PFSK-1 (cell line): ENCODE results near the gene PCARE.

Source experiments
- FOXP2 ChIP-seq: optimal IDR thresholded peaks from 2 replicates; pipeline ENCODE3; 2011; ENCODE audit warnings: borderline replicate concordance, control low read depth, inconsistent platforms; ENCODE audit not compliant: insufficient read depth; ENCODE audit errors: extremely low read length, extremely low read depth
- POLR2AphosphoS5 ChIP-seq: IDR thresholded peaks from 2 replicates; pipeline ENCODE4 v1.6.1; 2012; ENCODE audit warnings: low read depth, mild to moderate bottlenecking, control low read depth, low read length, moderate library complexity
- REST ChIP-seq, 2 experiments: IDR thresholded peaks; 2 replicates each; pipeline versions ENCODE4 v1.6.1 to v1.8.0; 2011 to 2012; ENCODE audit warnings: low read depth in 2 of 2, low read length in 2 of 2, control low read depth in 1 of 2, inconsistent platforms in 1 of 2, mild to moderate bottlenecking in 1 of 2, moderate library complexity in 1 of 2; ENCODE audit not compliant: insufficient read depth in 1 of 2
- SIN3A ChIP-seq: IDR thresholded peaks from 2 replicates; pipeline ENCODE4 v1.6.1; 2012; ENCODE audit warnings: mild to moderate bottlenecking, low read length, moderate library complexity, borderline replicate concordance; ENCODE audit not compliant: insufficient read depth
- TAF1 ChIP-seq: IDR thresholded peaks from 2 replicates; pipeline ENCODE4 v1.6.1; 2012; ENCODE audit warnings: low read length, control low read depth, borderline replicate concordance; ENCODE audit not compliant: insufficient read depth

The PCARE gene

GRCh38 chr2:29052807-29053206, 21.5 kb downstream of the PCARE start:
- TF ChIP-seq FOXP2 (no peak), POLR2AphosphoS5 (no peak), SIN3A (no peak), REST (IDR thresholded peaks at IDR 0.05; ENCODE audit: insufficient read depth in 1 of 2, low read depth in 2 of 2, low read length in 2 of 2) (no peak), TAF1 (no peak)

GRCh38 chr2:29051730-29052129, 22.6 kb downstream of the PCARE start:
- no peak for TF ChIP-seq FOXP2
- TF ChIP-seq REST (IDR thresholded peaks at IDR 0.05; ENCODE audit: insufficient read depth in 1 of 2, low read depth in 2 of 2, low read length in 2 of 2), result no peak
- TF ChIP-seq SIN3A, result no peak
- no peak for TF ChIP-seq POLR2AphosphoS5
- no peak for TF ChIP-seq TAF1

- TF ChIP-seq POLR2AphosphoS5 (no peak), TAF1 (no peak)
Observed at GRCh38 chr2:29050591-29050990, 23.7 kb downstream of the PCARE start.

GRCh38 chr2:29047083-29047845, 27.1 kb downstream of the PCARE start:
- TF ChIP-seq SIN3A (no peak), FOXP2 (no peak), REST (IDR thresholded peaks at IDR 0.05; ENCODE audit: insufficient read depth in 1 of 2, low read depth in 2 of 2, low read length in 2 of 2) (no peak), TAF1 (no peak), POLR2AphosphoS5 (no peak)

- no peak for TF ChIP-seq TAF1
- no peak for TF ChIP-seq SIN3A
- no peak for TF ChIP-seq POLR2AphosphoS5
- TF ChIP-seq FOXP2, result no peak
- no peak for TF ChIP-seq REST (IDR thresholded peaks at IDR 0.05; ENCODE audit: insufficient read depth in 1 of 2, low read depth in 2 of 2, low read length in 2 of 2)
Observed at GRCh38 chr2:29046321-29046720, 28.0 kb downstream of the PCARE start.
